H1 (cell line): Measurements from ENCODE around the gene NAA40. TPM values are rescaled to one million over a fixed set of nuclear protein-coding genes. Genes with fewer than 3 reads are reported as not detected.

ENCODE experiments used
- SP2 ChIP-seq: IDR thresholded peaks from 2 replicates; pipeline ENCODE4 v1.6.1; 2012; ENCODE audit warnings: mild to moderate bottlenecking, low read length, inconsistent platforms
- polyA plus RNA-seq, 7 experiments: library from polyadenylated mRNA; depleted of rRNA in 3 of 7; stranded (reverse) in 5 of 7; unstranded in 2 of 7; fragments of >200 nt in 5 of 7; fragments of 200-250 nt in 2 of 7; gene quantifications; 1 replicate in 5 of 7; 2 replicates in 1 of 7; 4 replicates in 1 of 7; pipeline versions ENCODE4 v1.2.1 to v1.2.3, GENCODE V29; 2011 to 2013; ENCODE audit warnings: missing spikeins in 2 of 7, mixed read lengths in 2 of 7
- total RNA-seq: library from RNA; stranded (reverse); fragmentation: NEBNext Ultra II Directional; extraction: Animal tissue kit (Norgen Biotek cat#: 25700); gene quantifications from 2 replicates; pipeline ENCODE4 v1.2.1, GENCODE V29; 2021
- TF ChIP-seq, protein P1 (sequence below): IDR thresholded peaks from 2 replicates; pipeline ENCODE4 v1.6.1; 2011; ENCODE audit warnings: low read depth, mild to moderate bottlenecking, low read length; ENCODE audit not compliant: insufficient read depth

NAA40 gene
- total and polyA plus RNA-seq, 2 of the 8 experiments (the other 6 are each of a cell fraction or from before 2014, with no cell fraction given), result 20.0 to 31.1 TPM

DNA sequence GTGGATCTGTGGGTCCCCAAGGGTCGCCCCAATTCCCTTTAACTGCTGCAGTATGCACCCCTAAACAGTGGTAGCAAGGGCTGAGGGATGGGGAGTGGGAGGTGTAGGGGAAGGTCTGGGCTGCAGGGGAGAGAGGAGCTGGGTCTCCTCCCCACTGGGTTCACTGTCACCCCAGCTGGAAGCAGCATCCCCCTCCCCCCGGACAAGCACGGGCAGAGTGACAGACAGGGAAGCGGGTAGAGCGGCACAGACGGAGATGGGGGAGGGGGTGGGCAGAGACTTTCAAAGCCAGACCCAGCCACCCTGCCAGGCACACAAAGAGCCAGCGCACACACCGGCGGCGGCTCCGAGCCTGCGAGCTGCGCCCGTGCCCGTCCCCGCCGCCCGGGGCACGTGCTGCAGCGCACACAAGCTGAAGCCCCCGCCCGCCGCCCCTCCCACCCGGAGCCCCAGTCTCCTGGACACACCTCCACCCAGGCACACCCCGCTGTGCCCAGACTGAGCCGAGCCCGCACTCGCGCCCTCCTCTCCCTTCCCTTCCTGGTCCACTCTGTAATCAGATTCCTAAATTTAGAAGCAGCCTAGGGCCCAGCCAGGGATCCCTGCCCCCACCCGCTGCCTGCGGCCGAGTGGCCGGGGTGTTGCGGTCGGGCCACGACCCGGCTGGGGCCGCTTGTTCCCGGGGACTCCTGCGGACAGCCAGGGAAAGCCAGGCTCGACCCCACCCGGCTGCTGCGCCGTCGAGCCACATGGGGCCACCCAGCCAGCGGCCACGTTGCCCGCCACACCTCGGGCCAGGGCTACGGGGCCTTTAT, 20.9 kb upstream of the NAA40 start (continued):
- TF ChIP-seq, protein P1, sequence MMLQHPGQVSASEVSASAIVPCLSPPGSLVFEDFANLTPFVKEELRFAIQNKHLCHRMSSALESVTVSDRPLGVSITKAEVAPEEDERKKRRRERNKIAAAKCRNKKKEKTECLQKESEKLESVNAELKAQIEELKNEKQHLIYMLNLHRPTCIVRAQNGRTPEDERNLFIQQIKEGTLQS, result no peak
- no peak for TF ChIP-seq SP2
